ENCODE measurements around the gene CFAP99.

CFAP99 gene

DNA sequence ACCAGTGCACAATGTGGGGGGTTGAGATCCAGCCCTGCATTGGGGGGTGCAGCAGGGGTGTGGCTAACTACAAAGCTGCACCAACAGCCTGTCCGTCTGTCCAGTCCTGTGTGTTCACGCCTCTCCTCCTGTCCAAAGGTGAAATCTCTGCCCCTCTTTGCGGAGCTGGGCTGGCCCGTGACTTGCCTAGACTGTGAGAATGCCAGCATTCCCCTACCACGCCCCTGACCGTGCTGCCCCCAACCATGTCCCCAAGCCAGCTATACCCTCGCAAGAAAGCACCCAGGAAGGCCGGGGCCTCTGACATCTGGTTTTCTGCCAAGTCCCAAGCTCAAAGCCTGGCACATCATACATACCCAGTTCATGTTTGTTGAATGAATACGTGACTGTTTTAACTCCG is 19.5 kb upstream of the CFAP99 start:
- no peak for DNase-seq (ENCODE audit: low read depth)
- no peak overlapping the region for H3K4me3 ChIP-seq (ENCODE audit: low read length)
- TF ChIP-seq, protein P1, sequence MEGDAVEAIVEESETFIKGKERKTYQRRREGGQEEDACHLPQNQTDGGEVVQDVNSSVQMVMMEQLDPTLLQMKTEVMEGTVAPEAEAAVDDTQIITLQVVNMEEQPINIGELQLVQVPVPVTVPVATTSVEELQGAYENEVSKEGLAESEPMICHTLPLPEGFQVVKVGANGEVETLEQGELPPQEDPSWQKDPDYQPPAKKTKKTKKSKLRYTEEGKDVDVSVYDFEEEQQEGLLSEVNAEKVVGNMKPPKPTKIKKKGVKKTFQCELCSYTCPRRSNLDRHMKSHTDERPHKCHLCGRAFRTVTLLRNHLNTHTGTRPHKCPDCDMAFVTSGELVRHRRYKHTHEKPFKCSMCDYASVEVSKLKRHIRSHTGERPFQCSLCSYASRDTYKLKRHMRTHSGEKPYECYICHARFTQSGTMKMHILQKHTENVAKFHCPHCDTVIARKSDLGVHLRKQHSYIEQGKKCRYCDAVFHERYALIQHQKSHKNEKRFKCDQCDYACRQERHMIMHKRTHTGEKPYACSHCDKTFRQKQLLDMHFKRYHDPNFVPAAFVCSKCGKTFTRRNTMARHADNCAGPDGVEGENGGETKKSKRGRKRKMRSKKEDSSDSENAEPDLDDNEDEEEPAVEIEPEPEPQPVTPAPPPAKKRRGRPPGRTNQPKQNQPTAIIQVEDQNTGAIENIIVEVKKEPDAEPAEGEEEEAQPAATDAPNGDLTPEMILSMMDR (conservative IDR thresholded peaks at IDR 0.05; ENCODE audit: low read depth, low read length): no peak

DNA sequence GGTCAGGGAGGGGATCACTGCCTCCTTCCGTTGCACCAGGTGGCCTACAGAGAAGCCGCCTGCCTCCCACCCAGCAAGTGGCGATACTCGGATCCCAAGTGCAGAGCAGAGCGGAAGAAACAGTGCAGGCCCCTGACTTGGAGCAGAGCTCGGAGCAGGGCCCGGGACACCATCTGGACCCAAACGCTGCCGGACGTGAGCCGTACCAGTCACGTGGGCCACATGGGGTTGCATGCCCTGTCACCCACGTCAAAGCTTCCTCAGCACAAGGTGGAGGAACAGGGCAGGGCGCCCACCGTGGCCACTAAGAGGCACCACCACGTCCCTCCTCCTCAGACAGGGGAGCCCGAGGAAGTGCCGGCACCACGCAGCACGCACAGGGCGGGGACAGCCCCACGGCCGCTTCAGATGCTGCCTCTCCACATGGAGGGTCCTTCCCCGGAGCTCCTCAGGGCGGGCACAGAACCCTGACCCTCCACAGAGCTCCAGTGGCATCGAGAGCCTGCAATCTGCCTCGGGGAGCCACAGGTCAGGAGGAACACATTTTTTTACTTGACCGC is 19.0 kb upstream of the CFAP99 start:
- H3K4me3 ChIP-seq (ENCODE audit: low read length): no peak overlapping the region

DNA sequence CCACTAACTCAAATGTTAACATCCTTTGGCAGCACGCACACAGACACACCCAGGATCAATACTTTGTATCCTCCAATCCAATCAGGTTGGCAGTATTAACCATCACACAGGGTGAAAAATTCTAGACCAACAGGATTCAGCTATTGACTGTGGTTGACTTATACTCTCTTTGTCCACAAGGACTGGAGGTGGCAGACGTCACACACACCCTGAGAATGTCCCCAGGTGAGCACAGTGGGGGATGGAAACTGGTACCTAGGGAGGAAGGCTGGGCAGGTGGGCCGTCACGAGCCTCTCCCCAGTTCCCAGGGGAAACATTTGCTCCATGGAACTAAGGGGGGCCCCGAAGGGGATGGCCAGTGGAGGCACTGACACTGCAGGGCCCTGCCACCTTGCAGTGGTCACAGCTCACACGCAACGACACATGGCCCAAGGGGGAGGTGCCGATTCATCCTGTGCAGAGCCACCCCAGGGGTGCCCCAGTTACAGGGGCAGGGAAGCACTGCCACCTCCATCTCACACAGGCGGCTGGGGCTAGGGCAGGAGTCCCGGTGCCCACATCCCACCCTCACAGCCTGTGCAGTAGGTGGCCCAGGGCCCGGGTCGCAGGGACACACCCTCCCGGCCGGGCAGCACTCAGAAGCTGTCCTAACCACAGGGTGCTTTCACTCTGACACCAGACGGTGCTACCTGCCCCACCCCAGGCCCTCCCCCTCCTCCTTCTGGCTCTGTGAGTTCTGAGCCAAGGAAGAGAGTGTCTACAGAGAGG is 17.7 kb upstream of the CFAP99 start:
- TF ChIP-seq, protein P1 (conservative IDR thresholded peaks at IDR 0.05; ENCODE audit: low read depth, low read length): no peak
- no peak overlapping the region for H3K4me3 ChIP-seq (ENCODE audit: low read length)
- DNase-seq (ENCODE audit: low read depth): no peak

More for the DNA sequence above, 19.0 kb upstream of the CFAP99 start:
- TF ChIP-seq, protein P1 (conservative IDR thresholded peaks at IDR 0.05; ENCODE audit: low read depth, low read length): no peak
- DNase-seq (ENCODE audit: low read depth): no peak

DNA sequence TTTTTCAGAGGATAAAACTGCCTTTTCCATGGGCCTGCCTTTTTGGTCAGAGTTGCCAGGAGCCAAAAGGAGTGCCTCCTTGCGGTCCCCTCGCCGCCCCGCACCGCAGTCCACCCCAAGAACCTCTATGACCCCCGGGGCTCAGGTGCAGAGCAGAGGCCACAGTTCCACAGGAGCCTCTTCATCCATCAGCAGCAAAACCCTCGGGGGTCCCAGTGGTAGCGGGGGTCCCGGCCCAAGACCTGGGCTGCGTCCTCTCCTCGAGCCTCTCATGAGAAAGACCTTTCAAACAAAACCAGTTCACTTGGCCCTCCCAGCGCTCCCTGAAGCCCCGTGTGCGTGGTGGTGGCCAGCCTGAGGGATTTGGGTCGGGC is 17.2 kb upstream of the CFAP99 start:
- TF ChIP-seq, protein P1 (conservative IDR thresholded peaks at IDR 0.05; ENCODE audit: low read depth, low read length): no peak
- no peak for DNase-seq (ENCODE audit: low read depth)
- H3K4me3 ChIP-seq (ENCODE audit: low read length): peak overlapping the region; percentile 45

DNA sequence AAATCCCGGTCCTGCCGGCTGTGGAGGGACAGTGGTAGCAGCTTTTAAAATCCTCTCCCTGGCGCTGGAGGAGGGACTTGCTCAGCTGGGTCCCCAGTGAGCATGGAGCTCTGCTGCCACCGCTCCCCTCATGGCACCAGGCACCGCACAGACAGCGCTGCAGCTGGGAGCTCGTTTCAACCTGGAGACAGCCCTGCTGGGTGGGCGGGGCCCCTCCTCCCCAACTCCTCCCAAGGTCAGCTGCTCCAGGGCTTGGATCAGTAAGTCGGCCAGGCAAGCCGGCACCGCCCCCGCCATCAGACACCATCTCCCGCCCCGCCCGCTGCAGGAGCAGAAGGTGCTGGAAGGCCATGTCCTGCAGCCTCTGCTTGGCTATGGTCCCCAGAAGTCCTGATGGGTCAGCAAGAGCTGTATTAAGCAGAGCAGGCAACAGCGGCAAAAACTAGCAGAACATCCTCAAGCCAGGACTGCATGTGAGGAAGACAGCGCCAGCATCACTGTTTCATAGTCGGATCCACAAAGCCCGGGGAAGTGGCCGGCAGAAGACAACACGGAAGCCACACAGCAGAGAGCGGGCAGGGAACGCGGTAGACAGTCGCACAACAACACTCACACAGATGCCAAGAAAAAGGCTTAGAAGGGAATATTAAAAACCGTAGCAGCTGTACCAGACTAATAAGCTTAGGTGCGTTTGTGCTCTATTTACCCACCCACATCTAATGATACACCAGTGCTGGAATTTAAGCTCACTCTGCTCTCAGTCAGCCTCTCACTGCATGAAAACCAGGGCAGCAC is 16.5 kb upstream of the CFAP99 start:
- DNase-seq (ENCODE audit: low read depth): no peak
- peak overlapping the region; percentile 45 for H3K4me3 ChIP-seq (ENCODE audit: low read length)
- TF ChIP-seq, protein P1 (conservative IDR thresholded peaks at IDR 0.05; ENCODE audit: low read depth, low read length): no peak

DNA sequence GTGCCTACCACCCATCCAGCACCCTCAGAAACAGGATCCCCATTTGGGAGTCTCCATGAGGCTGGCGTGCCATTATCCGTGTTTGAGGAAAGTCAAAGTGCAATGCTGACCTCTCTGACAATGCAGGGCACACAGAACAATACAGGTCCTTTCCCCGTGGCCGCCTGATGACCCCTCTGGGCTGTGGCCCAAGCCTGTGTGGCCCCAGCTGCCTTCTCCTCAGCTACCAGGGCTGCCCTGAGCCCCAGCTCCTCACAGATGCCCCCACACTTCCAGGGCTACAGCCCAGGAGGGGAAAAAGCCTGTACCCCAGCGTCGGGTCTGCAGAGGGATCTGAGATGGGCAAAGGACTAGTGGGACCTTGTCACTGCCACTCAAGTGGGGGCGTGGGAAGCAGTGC is 15.8 kb upstream of the CFAP99 start:
- H3K4me3 ChIP-seq (ENCODE audit: low read length): no peak overlapping the region
- no peak for DNase-seq (ENCODE audit: low read depth)
- TF ChIP-seq, protein P1 (conservative IDR thresholded peaks at IDR 0.05; ENCODE audit: low read depth, low read length): no peak
